ENCODE measurements around the gene SOCS1.
A peak's percentile ranks its signal among the peaks of the same experiment; 100 is the strongest.

DNA sequence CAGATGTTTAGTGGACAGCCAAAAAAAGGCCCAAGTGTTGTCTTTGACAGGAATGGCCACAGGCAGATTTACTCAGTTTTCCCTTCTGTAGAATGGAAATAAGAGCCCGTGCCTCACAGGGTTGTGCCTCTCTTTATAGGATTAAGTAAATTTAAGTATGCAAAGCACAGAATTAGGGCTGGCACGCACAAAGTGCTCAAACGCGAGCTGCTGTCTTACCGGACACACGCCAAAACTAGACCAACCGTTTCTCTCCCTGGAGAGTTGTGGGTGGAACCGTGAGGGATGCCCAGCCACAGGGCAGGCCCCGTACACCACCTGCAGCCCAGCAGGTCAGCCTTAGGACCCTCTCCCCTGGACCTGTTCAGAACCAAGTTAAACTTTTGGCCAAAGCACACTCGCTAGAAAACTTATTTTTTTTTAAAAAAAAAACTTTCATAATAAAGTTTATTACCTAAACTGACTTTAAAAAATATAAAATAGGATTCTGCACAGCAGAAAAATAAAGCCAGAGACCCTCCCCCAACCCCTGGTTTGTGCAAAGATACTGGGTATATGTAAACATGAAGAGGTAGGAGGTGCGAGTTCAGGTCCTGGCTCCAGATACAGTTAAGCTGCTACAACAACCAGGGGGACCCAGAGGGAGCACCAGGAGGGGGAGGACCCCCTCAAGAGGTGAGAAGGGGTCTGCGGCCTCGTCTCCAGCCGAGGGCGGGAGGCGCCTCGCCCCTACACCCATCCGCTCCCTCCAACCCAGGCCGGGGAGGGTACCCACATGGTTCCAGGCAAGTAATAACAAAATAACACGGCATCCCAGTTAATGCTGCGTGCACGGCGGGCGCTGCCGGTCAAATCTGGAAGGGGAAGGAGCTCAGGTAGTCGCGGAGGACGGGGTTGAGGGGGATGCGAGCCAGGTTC is 1.8 kb downstream of the SOCS1 start:
- TF ChIP-seq, protein P1, sequence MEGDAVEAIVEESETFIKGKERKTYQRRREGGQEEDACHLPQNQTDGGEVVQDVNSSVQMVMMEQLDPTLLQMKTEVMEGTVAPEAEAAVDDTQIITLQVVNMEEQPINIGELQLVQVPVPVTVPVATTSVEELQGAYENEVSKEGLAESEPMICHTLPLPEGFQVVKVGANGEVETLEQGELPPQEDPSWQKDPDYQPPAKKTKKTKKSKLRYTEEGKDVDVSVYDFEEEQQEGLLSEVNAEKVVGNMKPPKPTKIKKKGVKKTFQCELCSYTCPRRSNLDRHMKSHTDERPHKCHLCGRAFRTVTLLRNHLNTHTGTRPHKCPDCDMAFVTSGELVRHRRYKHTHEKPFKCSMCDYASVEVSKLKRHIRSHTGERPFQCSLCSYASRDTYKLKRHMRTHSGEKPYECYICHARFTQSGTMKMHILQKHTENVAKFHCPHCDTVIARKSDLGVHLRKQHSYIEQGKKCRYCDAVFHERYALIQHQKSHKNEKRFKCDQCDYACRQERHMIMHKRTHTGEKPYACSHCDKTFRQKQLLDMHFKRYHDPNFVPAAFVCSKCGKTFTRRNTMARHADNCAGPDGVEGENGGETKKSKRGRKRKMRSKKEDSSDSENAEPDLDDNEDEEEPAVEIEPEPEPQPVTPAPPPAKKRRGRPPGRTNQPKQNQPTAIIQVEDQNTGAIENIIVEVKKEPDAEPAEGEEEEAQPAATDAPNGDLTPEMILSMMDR (conservative IDR thresholded peaks at IDR 0.05; ENCODE audit: low read length): peak; percentile 51
- no peak for TF ChIP-seq EZH2phosphoT487 (IDR thresholded peaks at IDR 0.05; ENCODE audit: borderline replicate concordance, low read depth, low read length)

Measured in OCI-LY7 (cell line).